HCT116 (cell line): ENCODE measurements around the gene ARHGEF18. TPM values are rescaled to one million over a fixed set of nuclear protein-coding genes. Genes with fewer than 3 reads are reported as not detected.
"Not testable (repeated sequence)": the region's sequence is repeated elsewhere in the genome, so short reads cannot be mapped to it uniquely, and the experiment has no call there.

Experiments
- ATAC-seq: fragments of 200-7000 bp; cut with Tn5 transposase; 2 replicates; pipeline ENCODE4 v1.9.1; 2020; ENCODE audit warnings: mild to moderate bottlenecking, moderate library complexity
- BruUV-seq: library from RNA; stranded (reverse); fragments of 400-500 nt; replicated peaks from 2 replicates; lab custom pipeline; 2021; lab: Mats Ljungman, UMichigan
- CTCF ChIA-PET: fragments of 300-600 bp; sonication (Branson Sonifier 250); formaldehyde crosslinking; loops from one replicate; lab custom pipeline; 2021; ENCODE audit warnings: antibody characterized with exemption; lab: Charles Lee
- POLR2A ChIA-PET: fragments of 300-600, 350-600 bp; sonication (Branson Sonifier 250); formaldehyde crosslinking; loops from one replicate; lab custom pipeline; 2021; ENCODE audit warnings: antibody characterized with exemption; lab: Charles Lee
- RAD21 ChIA-PET, 2 experiments: fragments of 300-600 bp; sonication (Branson Sonifier 250); formaldehyde crosslinking; loops; one replicate each; lab custom pipeline; 2023; ENCODE audit warnings: low total read pairs in 2 of 2; ENCODE audit not compliant: uncharacterized antibody in 2 of 2, unreplicated experiment in 2 of 2, low non-redundant PET in 1 of 2; lab: Charles Lee
- DNase-seq: peaks from one replicate; pipeline ENCODE4 v3.0.0-alpha.2; 2010; ENCODE audit warnings: low read depth, low spot score
- H2AFZ ChIP-seq: fragments of 200-600 bp; shearing (Covaris generic), sonication (generic); 2 replicates; pipeline ENCODE4 v1.6.1; 2017; ENCODE audit warnings: low read depth, mixed run types, mixed read lengths, antibody characterized with exemption, low read length; ENCODE audit not compliant: poor library complexity, severe bottlenecking
- H3K27ac ChIP-seq: 2 replicates; pipeline ENCODE4 v1.5.1; 2012; ENCODE audit warnings: low read depth, low read length
- H3K27me3 ChIP-seq: fragments of 200-600 bp; sonication (generic); 2 replicates; pipeline ENCODE4 v1.6.1; 2016; ENCODE audit warnings: mixed run types, low read length, mixed read lengths; ENCODE audit not compliant: insufficient read depth
- H3K36me3 ChIP-seq, 2 experiments: fragments of 200-500 bp in 1 of 2; fragments of 200-600 bp in 1 of 2; sonication (Bioruptor generic) in 1 of 2; sonication (generic) in 1 of 2; 2 replicates each; pipeline versions ENCODE4 v1.5.1 to v1.6.1; 2014 to 2016; ENCODE audit warnings: low read length in 2 of 2, inconsistent platforms in 1 of 2, mixed read lengths in 1 of 2, mixed run types in 1 of 2; ENCODE audit not compliant: insufficient read depth in 2 of 2, control insufficient read depth in 1 of 2
- H3K4me1 ChIP-seq, 2 experiments: fragments of 200-600 bp in 1 of 2; sonication (generic) in 1 of 2; 2 replicates each; pipeline versions ENCODE4 v1.5.1 to v1.6.1; 2012 to 2017; ENCODE audit warnings: low read length in 2 of 2, inconsistent platforms in 1 of 2, mild to moderate bottlenecking in 1 of 2, mixed read lengths in 1 of 2, mixed run types in 1 of 2, moderate library complexity in 1 of 2; ENCODE audit not compliant: insufficient read depth in 2 of 2, control insufficient read depth in 1 of 2
- H3K4me2 ChIP-seq: fragments of 200-600 bp; sonication (generic); 2 replicates; pipeline ENCODE4 v1.6.1; 2017; ENCODE audit warnings: mixed run types, low read length, mixed read lengths
- H3K4me3 ChIP-seq, 2 experiments: fragments of 200-600 bp in 1 of 2; sonication (generic) in 1 of 2; replicated peaks in 1 of 2; 2 replicates each; pipeline ENCODE4 v1.5.1; 2011 to 2016; ENCODE audit warnings: low read length in 2 of 2, control low read depth in 1 of 2, low read depth in 1 of 2, mild to moderate bottlenecking in 1 of 2, mixed read lengths in 1 of 2, mixed run types in 1 of 2
- H3K79me2 ChIP-seq: fragments of 200-600 bp; sonication (generic); 2 replicates; pipeline ENCODE4 v1.6.1; 2017; ENCODE audit warnings: mild to moderate bottlenecking, mixed run types, low read length, moderate library complexity, mixed read lengths; ENCODE audit not compliant: insufficient read depth
- H3K9ac ChIP-seq: fragments of 200-600 bp; sonication (generic); 2 replicates; pipeline ENCODE4 v1.6.1; 2016; ENCODE audit warnings: low read length, mixed read lengths
- H3K9me2 ChIP-seq: fragments of 200-600 bp; sonication (generic), shearing (Covaris generic); 2 replicates; pipeline ENCODE4 v1.6.1; 2017; ENCODE audit warnings: mixed run types, mild to moderate bottlenecking, moderate library complexity; ENCODE audit not compliant: insufficient read depth
- H3K9me3 ChIP-seq, 2 experiments: fragments of 200-500 bp in 1 of 2; fragments of 200-600 bp in 1 of 2; sonication (Bioruptor generic) in 1 of 2; sonication (generic) in 1 of 2; 2 replicates each; pipeline ENCODE4 v1.6.1; 2014 to 2017; ENCODE audit warnings: low read length in 2 of 2, mixed read lengths in 2 of 2, inconsistent platforms in 1 of 2, low read depth in 1 of 2, mild to moderate bottlenecking in 1 of 2, mixed run types in 1 of 2, moderate library complexity in 1 of 2; ENCODE audit not compliant: control insufficient read depth in 1 of 2, insufficient read depth in 1 of 2
- H4K20me1 ChIP-seq: fragments of 200-600 bp; sonication (generic), shearing (Covaris generic); 2 replicates; pipeline ENCODE4 v1.6.1; 2017; ENCODE audit warnings: mixed run types, mild to moderate bottlenecking, moderate library complexity; ENCODE audit not compliant: insufficient read depth
- CEBPB ChIP-seq: IDR thresholded peaks from 2 replicates; pipeline ENCODE4 v1.6.1; 2012; ENCODE audit warnings: low read depth
- ELF1 ChIP-seq: IDR thresholded peaks from 2 replicates; pipeline ENCODE4 v1.6.1; 2012; ENCODE audit warnings: low read depth, borderline replicate concordance
- POLR2A ChIP-seq: IDR thresholded peaks from 2 replicates; pipeline ENCODE4 v1.7.0; 2011; ENCODE audit warnings: borderline replicate concordance; ENCODE audit not compliant: insufficient read depth, insufficient read length; ENCODE audit errors: extremely low read depth
- RAD21 ChIP-seq: IDR thresholded peaks from 2 replicates; pipeline ENCODE4 v1.6.1; 2012; ENCODE audit warnings: low read depth, mild to moderate bottlenecking
- REST ChIP-seq: IDR thresholded peaks from 2 replicates; pipeline ENCODE4 v1.6.1; 2012; ENCODE audit warnings: low read depth
- SRF ChIP-seq: IDR thresholded peaks from 2 replicates; pipeline ENCODE4 v1.6.1; 2012; ENCODE audit warnings: low read depth
- YY1 ChIP-seq: IDR thresholded peaks from 2 replicates; pipeline ENCODE4 v1.6.1; 2011; ENCODE audit warnings: low read length, low read depth, moderate library complexity, mild to moderate bottlenecking; ENCODE audit not compliant: insufficient replicate concordance; ENCODE audit errors: extremely low read depth
- ZNF274 ChIP-seq: fragments of 200-500 bp; sonication (Bioruptor generic); IDR thresholded peaks from 2 replicates; pipeline ENCODE4 v1.6.1; 2014; ENCODE audit warnings: mild to moderate bottlenecking, low read depth, low read length, inconsistent platforms
- intact Hi-C: fragments of 100-400 bp; cut with micrococcal nuclease; formaldehyde crosslinking; loops from 2 replicates; pipeline ENCODE4 v1.10.0; 2022
- total RNA-seq: library from RNA; stranded (reverse); gene quantifications from one replicate; pipeline ENCODE4 v1.2.1, GENCODE V29; 2021; ENCODE audit not compliant: unreplicated experiment

ARHGEF18 gene
- total RNA-seq, 1 experiment from 2014 or later: 32.2 TPM

- Histone ChIP-seq H2AFZ (no peak overlapping the region), H3K27ac (no peak overlapping the region), H3K27me3 (no peaks in the 10 kb centered on the region), H3K36me3 (no peaks in the 10 kb centered on the region), H3K9me3 (no peaks in the 10 kb centered on the region), H3K4me2 (no peak overlapping the region), H3K79me2 (no peaks in the 10 kb centered on the region), H3K9ac (no peak overlapping the region), H3K9me2 (no peaks in the 10 kb centered on the region), H3K4me3 (no peak overlapping the region), H3K4me1 (peaks cover 2 to 10% of the 10 kb centered on the region in 2 experiments; a peak in 3 of 4 replicates), H4K20me1 (no peaks in the 10 kb centered on the region)
- TF ChIP-seq REST (no peak), YY1 (no peak), ZNF274 (no peak), CEBPB (no peak), ELF1 (no peak), SRF (no peak), POLR2A (no peak), RAD21 (no peak)
- DNase-seq (no peak), ATAC-seq (no peak)
- no TSS peak for BruUV-seq
- intact Hi-C loops: loop anchor here (10.0 kb wide), 1 partner anchor 402 kb away; no protein-coding TSS in a partner anchor
- CTCF ChIA-PET: no interaction called here
- POLR2A ChIA-PET: no interaction called here
- RAD21 ChIA-PET: no interaction called here
These were observed 2.2 kb upstream of the ARHGEF18 start for GRCh38 chr19:7346488-7346971.

- DNase-seq, H3K9me3 ChIP-seq, RAD21 ChIA-PET, H3K27me3 ChIP-seq, H3K36me3 ChIP-seq, POLR2A ChIA-PET, CTCF ChIA-PET, H3K4me3 ChIP-seq, H3K4me2 ChIP-seq, H2AFZ ChIP-seq, H3K9me2 ChIP-seq, H3K9ac ChIP-seq, ATAC-seq, H3K4me1 ChIP-seq, BruUV-seq, H3K27ac ChIP-seq, H3K79me2 ChIP-seq, H4K20me1 ChIP-seq: not testable (repeated sequence)
- intact Hi-C loops: loop anchor here (10.0 kb wide), 1 partner anchor 402 kb away; no protein-coding TSS in a partner anchor
These were observed 1.7 kb upstream of the ARHGEF18 start for GRCh38 chr19:7346997-7347396.
